Gastrocnemius medialis (tissue), 4 donors: ENCODE data around the gene RPS14. TPM values are rescaled to one million over a fixed set of nuclear protein-coding genes. Genes with fewer than 3 reads are reported as not detected.

Experiments used
- ATAC-seq, 2 donors: fragments of 150-250 bp; one replicate each; pipeline ENCODE4 v1.9.1; 2016
- DNase-seq, 2 donors: peaks; one replicate each; pipeline ENCODE4 v3.0.0-alpha.2; 2019
- H3K27ac ChIP-seq, 4 donors: fragments of 200-600 bp; sonication (generic); 1 replicate in 1 of 4; 2 replicates in 3 of 4; pipeline ENCODE4 v1.5.1; 2016 to 2018; ENCODE audit warnings: mild to moderate bottlenecking in 2 of 4, moderate library complexity in 1 of 4
- H3K27me3 ChIP-seq, 3 donors: fragments of 200-600 bp; sonication (generic) in 2 of 3; 1 replicate in 1 of 3; 2 replicates in 2 of 3; pipeline versions ENCODE4 v1.5.1 to v1.6.0; 2016 to 2019; ENCODE audit warnings: mild to moderate bottlenecking in 1 of 3, moderate library complexity in 1 of 3
- H3K36me3 ChIP-seq, 2 donors: fragments of 200-600 bp; sonication (generic) in 1 of 2; one replicate each; pipeline ENCODE4 v1.5.1; 2017 to 2018
- H3K4me1 ChIP-seq, 2 donors: fragments of 200-600 bp; sonication (generic) in 1 of 2; one replicate each; pipeline ENCODE4 v1.5.1; 2016 to 2017; ENCODE audit warnings: mild to moderate bottlenecking in 2 of 2
- H3K4me3 ChIP-seq, 4 donors: fragments of 200-600 bp; sonication (generic) in 3 of 4; 1 replicate in 1 of 4; 2 replicates in 3 of 4; pipeline ENCODE4 v1.5.1; 2016 to 2019; ENCODE audit warnings: mild to moderate bottlenecking in 2 of 4
- H3K9me3 ChIP-seq, 3 donors: fragments of 200-600 bp; sonication (generic) in 2 of 3; 1 replicate in 1 of 3; 2 replicates in 2 of 3; pipeline ENCODE4 v1.5.1; 2016 to 2019
- CTCF ChIP-seq, 5 experiments: fragments of 450-650 bp in 3 of 5; fragments of 200-600 bp in 2 of 5; sonication (generic) in 2 of 5; IDR thresholded peaks in 4 of 5; conservative IDR thresholded peaks in 1 of 5; 1 replicate in 4 of 5; 2 replicates in 1 of 5; pipeline ENCODE4 v1.5.1; 2016 to 2019; ENCODE audit warnings: antibody characterized with exemption in 5 of 5, mild to moderate bottlenecking in 3 of 5, moderate library complexity in 3 of 5
- POLR2A ChIP-seq, 2 donors: fragments of 450-650 bp; IDR thresholded peaks; one replicate each; pipeline ENCODE4 v1.6.1; 2017; ENCODE audit warnings: antibody characterized with exemption in 2 of 2, mild to moderate bottlenecking in 2 of 2, moderate library complexity in 2 of 2
- in situ Hi-C, 4 donors: fragments of 200-750 bp; cut with MboI; loops; one replicate each; pipeline versions ENCODE4 v1.15.0 to v1.8.0; 2017; ENCODE audit warnings: low sequenced_read_pairs in 4 of 4
- intact Hi-C: fragments of 100-400 bp; cut with DNase I; formaldehyde crosslinking; loops from one replicate; pipeline ENCODE4 v1.15.1; 2023; ENCODE audit warnings: low total_unique reads
- total RNA-seq, 4 donors: library from RNA; depleted of rRNA; stranded (reverse); fragments of >200 nt; gene quantifications; one replicate each; pipeline versions ENCODE4 v1.1.0 to v1.2.3, GENCODE V29; 2016

Gene RPS14
- total RNA-seq, 4 donors from 2014 or later: 1,865 to 2,215 (median 2,024) TPM

- peak within 1 kb of the TSS; percentile 49 to 56 (median 51) for H3K4me3 ChIP-seq
- peak within 1 kb of the TSS; percentile 63 to 83 (median 78) for H3K27ac ChIP-seq
- no peaks in the 10 kb centered on the region for H3K9me3 ChIP-seq
- no peak for TF ChIP-seq CTCF (IDR thresholded peaks at IDR 0.05 in 4 of 5, conservative IDR thresholded peaks at IDR 0.05 in 1 of 5)
- peak; percentile 40 to 66 for TF ChIP-seq POLR2A (IDR thresholded peaks at IDR 0.05)
- in situ Hi-C loops (no loop called here), intact Hi-C loops (no loop called here)
- peak; percentile 32 to 62 for DNase-seq
- peak; percentile 29 for ATAC-seq
- peaks cover 6 to 10% of the 10 kb centered on the region in 2 donors for H3K4me1 ChIP-seq
- no peaks in the 10 kb centered on the region for H3K27me3 ChIP-seq
- no peaks in the 10 kb centered on the region for H3K36me3 ChIP-seq
Measured at GRCh38 chr5:150412319-150413175, 37.0 kb downstream of the RPS14 start, which contains the start of gene CD74. CD74 (minus strand) TSS chr5:150412910; CDS start chr5:150412749, 161 bp downstream.

- no peaks in the 10 kb centered on the region for H3K36me3 ChIP-seq
- intact Hi-C loops: no loop called here
- ATAC-seq: no peak
- peak overlapping the region; percentile 63 to 83 (median 78) for H3K27ac ChIP-seq
- in situ Hi-C loops: no loop called here
- peaks cover 6 to 10% of the 10 kb centered on the region in 2 donors for H3K4me1 ChIP-seq
- H3K27me3 ChIP-seq: no peaks in the 10 kb centered on the region
- TF ChIP-seq CTCF (IDR thresholded peaks at IDR 0.05 in 4 of 5, conservative IDR thresholded peaks at IDR 0.05 in 1 of 5): no peak
- no peak for TF ChIP-seq POLR2A (IDR thresholded peaks at IDR 0.05)
- no peak for DNase-seq
- no peaks in the 10 kb centered on the region for H3K9me3 ChIP-seq
- peak overlapping the region; percentile 49 to 56 (median 51) for H3K4me3 ChIP-seq
Measured at GRCh38 chr5:150411245-150411979, 38.1 kb downstream of the RPS14 start.

- Histone ChIP-seq H3K36me3 (peaks cover 0 to 1% of the 10 kb centered on the region in 2 donors), H3K4me1 (peaks cover 6 to 10% of the 10 kb centered on the region in 2 donors), H3K4me3 (peak overlapping the region; percentile 49 to 56 (median 51)), H3K9me3 (no peaks in the 10 kb centered on the region), H3K27ac (peak overlapping the region; percentile 63 to 83 (median 78)), H3K27me3 (no peaks in the 10 kb centered on the region)
- intact Hi-C loops: no loop called here
- DNase-seq: peak; percentile 35 to 39
- ATAC-seq: peak; percentile 79 to 80
- TF ChIP-seq POLR2A (IDR thresholded peaks at IDR 0.05) (no peak), CTCF (IDR thresholded peaks at IDR 0.05 in 4 of 5, conservative IDR thresholded peaks at IDR 0.05 in 1 of 5) (no peak)
- in situ Hi-C loops: no loop called here
Measured at GRCh38 chr5:150410524-150411244, 38.9 kb downstream of the RPS14 start.

GRCh38 chr5:150409638-150410523 lies 39.7 kb downstream of the RPS14 start:
- Histone ChIP-seq H3K4me3 (peak overlapping the region; percentile 8 to 56 (median 48)), H3K27ac (peak overlapping the region; percentile 63 to 83 (median 78)), H3K4me1 (peaks cover 6 to 10% of the 10 kb centered on the region in 2 donors), H3K9me3 (no peaks in the 10 kb centered on the region), H3K27me3 (no peaks in the 10 kb centered on the region), H3K36me3 (peaks cover 0 to 4% of the 10 kb centered on the region in 2 donors)
- peak; percentile 68 to 73 for DNase-seq
- intact Hi-C loops: no loop called here
- TF ChIP-seq POLR2A (IDR thresholded peaks at IDR 0.05): no peak
- no peak for TF ChIP-seq CTCF (IDR thresholded peaks at IDR 0.05 in 4 of 5, conservative IDR thresholded peaks at IDR 0.05 in 1 of 5)
- ATAC-seq: peak; percentile 89 to 93
- in situ Hi-C loops: no loop called here
